ENCODE measurements around the gene S100A3.
A peak's percentile ranks its signal among the peaks of the same experiment; 100 is the strongest.
"Not testable (repeated sequence)": the region's sequence is repeated elsewhere in the genome, so short reads cannot be mapped to it uniquely, and the experiment has no call there.

Gene S100A3, protein sequence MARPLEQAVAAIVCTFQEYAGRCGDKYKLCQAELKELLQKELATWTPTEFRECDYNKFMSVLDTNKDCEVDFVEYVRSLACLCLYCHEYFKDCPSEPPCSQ

DNA sequence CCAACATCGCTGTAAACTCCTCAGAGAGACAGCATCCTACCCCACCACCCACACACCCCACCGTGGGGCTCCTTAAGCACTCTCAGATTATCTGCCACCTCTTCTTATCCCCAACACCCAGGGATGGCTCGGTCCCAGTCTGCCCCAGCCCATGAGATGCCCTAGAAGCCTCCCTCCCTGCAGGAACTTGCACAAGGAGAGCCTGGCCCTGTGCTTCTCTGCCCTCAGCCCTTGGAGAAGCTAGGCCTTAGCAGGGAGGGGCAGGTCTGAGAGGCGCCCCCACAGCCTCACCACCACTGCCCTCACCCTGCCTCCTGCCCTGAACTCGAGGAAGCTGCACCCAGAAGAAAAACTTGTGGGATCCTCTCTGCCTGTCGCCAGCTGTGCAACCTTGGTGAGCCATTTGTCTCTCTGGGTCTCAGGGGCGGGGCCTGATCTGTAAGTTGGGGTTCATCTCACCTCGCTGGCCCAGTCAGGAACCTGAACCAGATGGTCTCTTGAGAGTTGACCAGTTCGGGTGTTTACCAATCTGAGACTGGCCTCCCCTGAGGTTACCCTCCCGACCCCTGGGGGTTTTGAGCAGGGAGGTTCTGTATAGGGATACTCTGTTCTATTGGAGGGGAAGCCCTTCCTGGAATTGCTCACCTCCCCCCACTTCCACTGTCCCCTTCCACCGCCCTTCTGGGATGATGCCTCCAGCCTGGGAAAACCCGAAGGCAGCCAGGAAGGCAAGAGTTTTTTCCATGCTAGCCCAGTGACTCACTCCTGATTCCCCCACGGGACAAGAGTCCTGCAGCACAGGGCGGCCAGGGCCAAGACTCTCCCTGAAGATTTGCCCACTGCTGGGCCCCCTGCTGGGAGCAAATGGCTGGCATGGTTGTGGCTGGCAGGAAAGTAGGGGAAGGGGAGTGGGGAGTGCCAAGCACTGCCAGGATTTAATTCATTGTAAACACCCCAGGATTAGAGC, at the start of gene S100A3:
S100A3 (minus strand) TSS at position 537 of the 967 bp plus-strand sequence. CDS start 773 bp downstream, outside the sequence.
- peak; percentile 87 for DNase-seq (ENCODE audit: low read depth)

DNA sequence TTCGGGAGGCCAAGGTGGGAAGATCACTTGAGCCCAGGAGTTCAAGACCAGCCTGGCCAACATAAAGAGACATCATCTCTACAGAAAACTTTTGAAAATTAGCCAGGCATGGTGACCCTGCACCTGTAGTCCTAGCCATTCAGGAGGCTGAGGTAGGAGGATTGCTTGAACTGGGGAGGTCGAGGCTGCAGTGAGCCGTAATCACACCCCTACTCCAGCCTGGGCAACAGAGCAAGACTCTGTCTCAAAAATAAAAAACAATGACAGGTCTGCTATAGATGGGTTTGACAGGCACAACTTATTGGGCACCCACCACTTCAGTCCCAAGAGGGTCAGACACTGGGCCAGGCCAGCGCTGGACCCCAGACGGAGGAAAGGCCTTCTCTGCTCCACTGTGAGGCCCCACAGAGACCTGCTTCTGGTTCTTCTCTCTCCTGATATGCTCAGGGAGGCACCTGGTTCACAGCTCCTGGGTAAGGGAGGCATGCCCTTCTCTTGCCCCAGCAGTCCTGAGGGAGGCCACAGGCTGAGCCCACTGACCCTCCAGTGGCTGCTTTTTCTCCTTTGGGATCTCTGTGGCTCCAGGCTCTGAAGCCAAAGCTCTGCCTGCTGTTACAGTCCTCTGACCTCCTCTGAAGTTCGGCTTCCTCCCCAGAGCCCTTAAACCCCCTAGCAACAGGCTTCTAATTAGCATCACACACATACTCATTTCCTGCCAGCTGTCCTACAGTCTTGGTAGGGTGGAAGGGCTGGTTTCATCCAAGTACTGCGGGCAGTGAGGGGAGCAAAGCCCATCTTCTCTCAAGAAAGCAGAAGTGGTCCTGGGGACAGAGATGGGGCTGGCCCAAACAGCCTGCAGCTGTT, 49.5 kb upstream of the S100A3 start:
- peak; percentile 33 for DNase-seq (ENCODE audit: low read depth)

DNA sequence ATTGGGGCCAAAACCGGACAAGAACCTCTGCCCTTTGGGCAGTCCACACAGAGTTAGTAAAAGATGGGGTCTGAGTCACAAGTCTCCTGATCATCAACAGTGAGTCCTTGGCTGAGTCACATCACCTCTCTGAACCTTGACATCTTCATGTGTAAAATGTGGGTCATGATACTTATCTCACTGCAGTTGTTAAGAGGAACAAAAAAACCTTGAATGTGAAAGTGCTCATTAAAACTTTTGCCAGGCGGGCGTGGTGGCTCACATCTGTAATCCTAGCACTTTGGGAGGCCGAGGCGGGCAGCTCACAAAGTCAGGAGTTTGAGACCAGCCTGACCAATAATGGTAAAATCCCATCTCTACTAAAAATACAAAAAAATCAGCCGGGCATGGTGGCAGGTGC, 48.1 kb upstream of the S100A3 start:
- no peak for DNase-seq (ENCODE audit: low read depth)

DNA sequence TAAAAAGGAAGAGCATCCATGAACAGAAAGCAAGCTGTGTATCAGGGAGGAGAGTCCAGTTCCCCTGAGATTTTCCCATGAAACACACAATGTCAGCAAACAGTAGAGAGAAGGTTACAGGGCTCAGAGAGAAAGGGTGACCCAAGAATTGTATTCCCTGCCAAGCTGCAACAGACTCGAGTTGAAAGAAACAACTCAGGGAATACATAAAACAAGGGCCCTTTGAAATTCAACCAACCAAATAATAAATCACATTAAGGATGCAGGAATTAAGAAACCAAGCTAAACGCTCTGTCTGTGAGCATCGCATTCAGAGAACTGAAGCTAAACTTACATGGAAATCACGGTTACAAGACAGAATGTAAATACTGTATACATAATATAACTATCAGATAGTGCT, 43.7 kb upstream of the S100A3 start:
- no peak for DNase-seq (ENCODE audit: low read depth)

DNA sequence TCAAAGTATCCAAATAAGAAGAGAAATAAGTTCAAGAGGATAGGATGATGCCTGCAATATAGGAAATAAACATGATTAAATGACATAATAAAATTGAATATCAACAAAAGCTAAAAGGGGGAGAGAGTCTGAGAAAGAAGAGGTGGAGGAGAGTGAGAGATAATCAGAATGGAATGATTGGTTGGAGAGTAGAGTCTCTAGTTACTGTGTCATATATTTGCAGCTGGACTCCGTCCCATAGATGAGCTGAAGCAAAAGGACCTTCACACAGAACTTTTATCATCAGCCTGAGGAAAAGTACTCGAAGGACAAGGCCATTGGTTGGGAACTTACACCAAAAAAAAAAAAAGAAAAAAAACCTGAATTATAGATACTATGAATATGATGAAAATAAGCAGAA, 39.4 kb upstream of the S100A3 start:
- no peak for DNase-seq (ENCODE audit: low read depth)

DNA sequence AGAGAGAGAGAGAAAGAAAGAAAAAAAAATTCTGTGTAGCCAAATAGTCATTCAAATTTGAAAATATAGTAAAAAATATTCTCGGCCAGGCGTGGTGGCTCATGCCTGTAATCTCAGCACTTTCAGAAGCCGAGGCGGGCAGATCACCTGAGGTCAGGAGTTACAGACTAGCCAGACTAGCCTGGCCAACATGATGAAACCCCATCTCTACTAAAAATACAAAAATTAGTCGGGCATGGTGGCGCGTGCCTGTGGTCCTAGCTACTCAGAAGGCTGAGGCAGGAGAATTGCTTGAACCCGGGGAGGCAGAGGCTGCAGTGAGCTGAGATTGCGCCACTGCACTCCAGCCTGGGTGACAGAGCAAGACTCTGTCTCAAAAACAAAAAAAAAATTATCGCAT, 39.0 kb upstream of the S100A3 start:
- not testable (repeated sequence) for DNase-seq (ENCODE audit: low read depth)

DNA sequence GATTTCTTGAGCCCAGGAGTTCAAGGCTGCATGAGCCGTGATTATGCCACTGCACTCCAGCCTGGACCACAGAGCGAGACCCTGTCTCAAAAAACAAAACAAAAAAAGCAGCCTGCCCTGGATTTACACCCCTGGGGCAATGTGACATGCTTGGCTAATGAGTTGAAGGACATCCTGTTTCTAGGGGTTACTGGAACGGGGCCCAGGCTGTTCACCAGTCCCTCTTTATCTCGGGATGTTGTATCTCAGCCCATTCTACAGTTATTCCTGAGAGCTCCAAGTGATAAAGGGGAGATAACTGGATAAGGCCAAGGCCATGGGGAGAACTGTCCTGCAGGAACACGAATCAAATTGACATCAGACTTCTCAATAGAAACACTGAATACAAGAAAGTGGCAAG, 38.3 kb upstream of the S100A3 start:
- DNase-seq (ENCODE audit: low read depth): no peak

DNA sequence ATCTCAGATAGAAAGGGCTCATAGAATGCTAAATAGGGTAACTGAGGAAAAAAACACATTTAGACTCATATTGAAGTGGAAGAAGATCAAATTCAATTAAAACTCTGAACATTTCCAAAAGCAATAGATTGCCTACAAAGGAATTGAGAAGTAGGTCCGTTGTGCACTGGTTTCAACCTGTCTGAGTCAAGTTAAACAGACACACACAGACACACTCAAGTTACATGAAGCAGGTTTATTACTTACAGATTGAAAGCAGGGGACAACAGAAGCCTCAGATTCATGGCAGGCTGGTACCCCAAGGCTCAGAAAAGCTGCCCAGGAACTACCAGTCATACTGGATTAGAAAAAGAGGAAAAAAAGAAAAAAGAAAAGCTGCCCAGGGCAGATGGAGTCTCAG, 37.3 kb upstream of the S100A3 start:
- DNase-seq (ENCODE audit: low read depth): no peak

DNA sequence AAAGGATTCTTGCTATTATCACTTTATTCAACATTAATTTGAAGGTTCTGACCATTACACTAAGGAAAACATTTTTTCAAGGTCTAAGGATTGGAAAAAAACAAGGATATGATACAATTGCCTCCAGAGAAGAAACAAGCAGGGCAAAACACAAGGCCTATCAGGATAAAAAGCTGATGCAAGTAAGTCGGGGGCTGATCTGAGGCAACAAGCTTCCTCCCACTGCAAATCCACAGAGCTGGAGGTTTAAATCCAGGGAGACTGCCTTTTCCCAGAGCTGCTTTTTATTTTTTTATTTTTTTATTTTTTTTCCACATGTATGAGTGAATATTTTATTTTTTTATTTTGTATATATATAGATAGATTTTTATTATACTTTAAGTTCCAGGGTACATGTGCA, 35.9 kb upstream of the S100A3 start:
- DNase-seq (ENCODE audit: low read depth): no peak

DNA sequence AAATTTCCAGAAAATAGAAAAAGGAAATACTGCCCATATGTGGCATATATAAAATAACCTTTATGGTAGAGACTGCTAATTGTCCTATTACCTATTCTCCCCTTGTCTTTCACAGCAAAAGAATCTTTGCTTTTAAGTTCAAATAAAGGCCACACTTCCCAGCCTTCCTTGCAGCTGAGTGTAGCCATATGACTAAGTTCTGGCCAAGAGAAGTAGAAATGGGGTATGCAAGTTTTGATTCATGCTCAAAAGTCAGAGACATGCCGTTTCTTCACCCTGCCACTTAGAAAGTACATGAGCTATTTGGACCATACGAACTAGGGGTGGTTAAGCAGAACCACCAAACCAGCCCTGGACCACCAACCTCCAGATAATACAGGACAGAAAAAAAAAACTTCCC, 34.9 kb upstream of the S100A3 start:
- DNase-seq (ENCODE audit: low read depth): no peak

DNA sequence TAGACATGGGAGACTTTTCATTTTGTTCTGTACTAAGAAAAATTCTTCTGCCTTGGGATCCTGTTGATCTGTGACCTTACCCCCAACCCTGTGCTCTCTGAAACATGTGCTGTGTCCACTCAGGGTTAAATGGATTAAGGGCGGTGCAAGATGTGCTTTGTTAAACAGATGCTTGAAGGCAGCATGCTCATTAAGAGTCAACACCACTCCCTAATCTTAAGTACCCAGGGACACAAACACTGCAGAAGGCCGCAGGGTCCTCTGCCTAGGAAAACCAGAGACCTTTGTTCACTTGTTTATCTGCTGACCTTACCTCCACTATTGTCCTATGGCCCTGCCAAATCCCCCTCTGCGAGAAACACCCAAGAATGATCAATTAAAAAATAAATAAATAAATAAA, 34.5 kb upstream of the S100A3 start:
- DNase-seq (ENCODE audit: low read depth): not testable (repeated sequence)

DNA sequence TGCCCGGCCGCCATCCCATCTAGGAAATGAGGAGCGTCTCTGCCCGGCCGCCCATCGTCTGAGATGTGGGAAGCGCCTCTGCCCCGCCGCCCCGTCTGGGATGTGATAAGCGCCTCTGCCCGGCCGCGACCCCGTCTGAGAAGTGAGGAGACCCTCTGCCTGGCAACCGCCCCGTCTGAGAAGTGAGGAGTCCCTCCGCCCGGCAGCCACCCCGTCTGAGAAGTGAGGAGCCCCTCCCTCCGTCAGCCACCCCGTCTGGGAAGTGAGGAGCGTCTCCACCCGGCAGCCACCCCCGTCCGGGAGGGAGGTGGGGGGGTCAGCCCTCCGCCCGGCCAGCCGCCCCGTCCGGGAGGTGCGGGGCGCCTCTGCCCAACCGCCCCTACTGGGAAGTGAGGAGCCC, 33.8 kb upstream of the S100A3 start:
- DNase-seq (ENCODE audit: low read depth): not testable (repeated sequence)

DNA sequence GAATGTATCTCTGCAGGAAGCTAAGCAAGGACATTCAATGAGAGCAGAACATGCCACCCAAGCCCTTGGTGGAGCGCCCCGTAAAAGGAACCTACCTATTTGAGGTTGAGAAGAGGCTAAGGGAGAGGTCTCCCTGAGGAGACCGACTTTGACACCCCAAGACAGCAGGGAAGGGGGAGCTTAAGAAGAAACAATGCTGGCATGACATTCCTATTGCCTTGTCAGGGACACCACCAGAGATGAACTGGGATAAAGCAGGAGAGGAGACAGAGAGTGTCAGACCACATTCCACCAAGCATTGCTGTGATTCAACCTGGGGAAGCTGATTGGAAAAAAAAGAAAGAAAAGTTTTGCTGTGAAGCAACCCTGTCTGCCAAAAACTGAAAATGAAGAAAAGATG, 29.9 kb upstream of the S100A3 start:
- DNase-seq (ENCODE audit: low read depth): no peak

DNA sequence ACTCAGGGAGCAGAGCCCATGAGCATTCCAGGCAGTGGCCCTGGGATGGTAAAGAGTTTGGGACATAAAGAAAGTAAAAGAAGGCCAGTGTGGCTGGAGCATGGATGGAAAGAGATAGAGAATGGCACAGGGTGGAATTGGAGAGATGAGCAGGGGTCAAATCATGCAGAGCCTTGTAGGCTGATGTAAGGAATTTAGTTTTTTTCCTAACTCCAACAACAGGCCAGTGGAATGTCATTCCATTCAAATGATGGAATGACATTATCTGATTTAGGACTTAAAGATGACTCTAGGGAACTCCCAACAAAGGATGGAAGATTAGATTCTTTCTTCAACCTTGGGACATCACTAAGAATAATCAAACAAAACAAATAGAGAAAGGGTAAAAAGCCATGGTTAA, 29.4 kb upstream of the S100A3 start:
- no peak for DNase-seq (ENCODE audit: low read depth)

DNA sequence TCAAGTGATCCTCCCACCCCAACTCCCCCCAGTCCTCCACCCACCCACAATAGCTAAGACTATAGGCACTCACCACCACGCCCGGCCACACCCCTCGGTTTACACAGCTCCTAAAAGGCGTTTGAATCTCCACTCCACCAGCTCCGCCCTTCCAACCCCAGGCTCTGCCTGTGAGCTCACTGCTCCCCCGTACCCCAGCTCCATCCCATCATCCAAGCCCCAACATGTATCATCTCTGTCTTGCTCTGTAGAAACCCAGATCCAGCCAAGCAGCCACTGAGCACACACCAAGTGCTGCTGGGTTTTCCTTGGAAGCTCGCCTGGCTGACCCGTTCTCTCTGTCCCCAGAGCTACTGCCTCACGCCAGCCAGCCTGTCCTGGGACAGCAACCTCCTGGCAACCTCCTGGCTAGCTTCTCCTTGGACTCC, 28.6 kb upstream of the S100A3 start:
- DNase-seq (ENCODE audit: low read depth): no peak

DNA sequence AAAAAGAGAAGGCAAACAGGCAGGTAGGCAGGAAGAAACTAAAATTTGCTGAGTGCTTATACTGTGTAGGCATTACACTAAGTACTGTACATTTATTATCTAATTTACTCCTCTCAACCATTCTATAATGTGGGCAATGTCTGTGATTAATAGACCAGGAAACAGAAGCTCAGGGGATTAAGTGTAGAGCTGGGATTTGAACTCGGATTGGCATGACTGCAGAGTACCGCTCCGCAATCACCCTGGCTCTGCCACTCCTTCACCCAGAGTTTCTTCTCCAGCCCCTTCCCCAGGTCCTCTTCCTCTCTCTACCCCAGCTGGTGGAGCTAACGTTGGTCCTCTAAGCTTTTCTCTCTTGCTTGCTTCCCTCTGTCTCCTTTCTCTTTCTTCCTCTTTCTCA, 28.1 kb upstream of the S100A3 start:
- no peak for DNase-seq (ENCODE audit: low read depth)

DNA sequence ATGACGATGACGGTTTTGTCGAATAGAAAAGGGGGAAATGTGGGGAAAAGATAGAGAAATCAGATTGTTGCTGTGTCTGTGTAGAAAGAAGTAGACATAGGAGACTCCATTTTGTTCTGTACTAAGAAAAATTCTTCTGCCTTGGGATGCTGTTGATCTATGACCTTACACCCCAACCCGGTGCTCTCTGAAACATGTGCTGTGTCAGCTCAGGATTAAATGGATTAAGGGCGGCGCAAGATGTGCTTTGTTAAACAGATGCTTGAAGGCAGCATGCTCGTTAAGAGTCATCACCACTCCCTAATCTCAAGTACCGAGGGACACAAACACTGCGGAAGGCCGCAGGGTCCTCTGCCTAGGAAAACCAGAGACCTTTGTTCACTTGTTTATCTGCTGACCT, 26.4 kb upstream of the S100A3 start:
- DNase-seq (ENCODE audit: low read depth): not testable (repeated sequence)

DNA sequence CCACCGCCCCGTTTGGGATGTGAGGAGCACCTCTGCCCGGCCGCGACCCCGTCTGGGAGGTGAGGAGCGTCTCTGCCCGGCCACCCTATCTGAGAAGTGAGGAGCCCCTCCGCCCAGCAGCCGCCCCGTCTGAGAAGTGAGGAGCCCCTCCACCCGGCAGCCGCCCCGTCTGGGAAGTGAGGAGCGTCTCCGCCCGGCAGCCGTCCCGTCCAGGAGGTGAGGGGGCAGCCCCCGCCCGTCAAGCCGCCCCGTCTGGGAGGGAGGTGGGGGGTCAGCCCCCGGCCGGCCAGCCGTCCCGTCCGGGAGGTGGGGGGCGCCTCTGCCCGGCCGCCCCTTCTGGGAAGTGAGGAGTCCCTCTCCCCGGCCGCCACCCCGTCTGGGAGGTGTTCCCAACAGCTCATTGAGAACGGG, 26.0 kb upstream of the S100A3 start:
- DNase-seq (ENCODE audit: low read depth): not testable (repeated sequence)

DNA sequence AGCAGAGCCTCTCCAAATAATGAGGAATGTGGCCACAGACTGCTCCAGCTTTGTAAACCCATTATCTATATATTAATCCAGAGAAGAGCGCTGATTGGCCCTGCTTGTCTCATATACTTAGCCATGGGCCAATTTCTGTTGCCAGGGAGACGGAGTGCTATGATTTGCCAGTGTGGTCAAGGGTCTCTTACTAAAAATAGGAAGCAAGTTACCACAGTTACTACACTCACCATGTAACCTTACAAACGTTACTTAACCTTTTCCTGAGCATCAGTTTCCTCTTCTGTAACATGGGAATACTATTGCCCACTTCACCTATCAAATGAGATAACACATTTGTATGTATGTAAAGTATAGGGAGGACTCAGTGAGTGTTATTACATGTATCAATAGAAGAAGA, 24.3 kb upstream of the S100A3 start:
- no peak for DNase-seq (ENCODE audit: low read depth)

DNA sequence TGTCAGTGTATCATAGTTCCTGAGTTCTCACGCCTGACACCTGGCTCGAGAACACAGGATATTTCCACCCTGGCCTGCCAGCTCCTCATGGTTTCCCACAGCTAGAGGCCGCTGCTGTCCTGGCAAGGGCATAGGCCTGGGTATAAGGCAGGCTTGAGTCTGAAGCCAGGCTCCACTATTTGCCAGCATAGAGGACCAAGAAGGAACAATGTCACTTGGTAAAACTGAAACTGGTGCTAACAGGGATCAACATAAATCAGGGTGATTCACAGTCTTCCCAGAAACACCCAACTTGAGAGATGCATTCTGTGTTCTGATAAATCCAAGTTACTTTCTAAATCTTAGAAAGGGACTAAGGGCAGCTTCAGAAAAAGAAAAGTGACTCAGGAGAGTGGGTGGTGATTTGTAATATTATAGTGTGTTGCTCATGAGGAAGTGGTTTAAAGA, 23.5 kb upstream of the S100A3 start:
- DNase-seq (ENCODE audit: low read depth): peak; percentile 83

DNA sequence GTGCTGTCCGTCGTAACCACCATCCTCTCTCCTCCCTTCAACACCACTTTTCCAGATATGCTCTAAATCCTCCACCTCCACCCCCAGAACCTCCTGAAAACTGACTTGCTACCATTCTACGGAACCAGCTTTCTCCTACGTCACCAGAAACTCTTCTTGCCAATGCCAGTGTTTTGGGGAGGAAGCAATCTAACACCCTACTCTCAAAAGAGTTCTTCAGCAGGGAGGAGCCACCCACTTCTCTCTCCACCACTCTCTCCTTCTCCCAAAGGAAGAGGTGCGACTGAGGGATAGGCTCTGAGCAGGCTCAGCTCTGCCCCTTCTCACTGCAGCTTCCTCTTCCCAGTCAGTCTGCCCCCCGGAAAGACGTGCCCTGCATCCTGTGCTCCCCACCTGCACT, 22.6 kb upstream of the S100A3 start:
- DNase-seq (ENCODE audit: low read depth): no peak

DNA sequence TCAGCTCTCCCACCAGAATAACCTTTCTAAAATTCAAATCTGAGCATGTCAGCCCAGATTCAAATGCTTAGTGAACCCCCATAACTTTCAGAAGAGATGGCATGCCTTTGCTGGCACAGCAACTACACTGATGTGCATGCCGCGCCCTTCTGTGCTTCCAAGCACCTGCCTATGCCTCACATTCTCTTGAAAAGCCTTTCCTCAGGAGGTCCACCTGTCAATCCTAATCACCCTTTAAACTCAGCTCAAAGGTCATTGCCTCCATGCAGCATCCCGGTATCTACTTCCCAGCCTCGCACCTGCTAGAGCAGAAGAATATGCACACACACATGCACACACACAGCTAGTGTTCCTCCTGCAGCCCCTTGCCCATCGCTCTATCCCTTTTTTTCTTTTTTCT, 21.8 kb upstream of the S100A3 start:
- no peak for DNase-seq (ENCODE audit: low read depth)

DNA sequence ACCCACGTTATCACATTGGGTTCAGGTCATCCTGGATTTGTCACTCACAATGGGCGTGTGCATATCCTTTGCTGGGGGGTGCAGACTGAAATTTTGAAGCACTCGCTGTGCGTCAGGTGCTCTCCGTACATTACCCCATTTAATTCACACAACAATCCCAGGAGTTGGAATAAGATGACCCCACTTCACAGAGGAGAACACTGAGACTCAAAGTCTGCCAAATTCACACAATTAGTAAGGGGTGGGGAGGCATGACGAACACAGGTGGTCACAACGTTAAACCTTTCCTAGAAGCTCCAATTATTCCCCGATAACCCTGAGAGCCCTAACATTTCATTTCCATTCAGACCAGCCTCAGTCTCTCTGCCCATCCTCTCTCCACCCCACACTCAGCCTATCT, 20.4 kb upstream of the S100A3 start:
- no peak for DNase-seq (ENCODE audit: low read depth)

All from GM04503 (cell line).